ENCODE results near the gene KIAA1671.
"Not testable (repeated sequence)": the region's sequence is repeated elsewhere in the genome, so short reads cannot be mapped to it uniquely, and the experiment has no call there.

The KIAA1671 gene

DNA sequence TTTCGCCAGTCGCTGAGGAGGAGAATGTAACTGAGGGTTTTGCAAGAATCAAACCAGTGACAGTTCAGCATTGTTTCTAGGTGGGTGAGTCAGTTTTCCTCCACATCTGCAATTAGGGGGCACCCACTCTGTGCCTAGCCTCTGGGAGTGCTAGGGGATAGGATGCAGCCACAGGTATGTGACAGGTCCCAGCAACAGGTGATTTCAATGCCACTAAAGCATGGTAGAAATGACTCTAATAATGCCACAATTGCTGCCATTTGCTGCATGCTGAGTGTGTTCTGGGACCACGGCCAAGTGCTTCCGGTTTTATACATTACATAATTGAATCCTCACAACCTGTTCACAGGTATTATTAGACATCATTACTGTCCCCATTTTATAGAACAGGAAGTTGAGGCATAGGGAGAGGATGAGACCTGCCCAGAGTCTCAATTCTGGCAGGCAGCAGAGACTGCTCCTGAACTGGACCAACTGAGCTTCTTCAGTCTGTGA, 267.5 kb downstream of the KIAA1671 start:
- Mint-ChIP-seq H3K4me1 (ENCODE audit: low read depth) (no peaks in the 10 kb centered on the region), H3K36me3 (ENCODE audit: low read depth) (no peaks in the 10 kb centered on the region), H3K4me3 (no peak overlapping the region), H3K27me3 (ENCODE audit: low read depth) (peaks cover 7% of the 10 kb centered on the region), H3K27ac (no peak overlapping the region), H3K9me3 (no peaks in the 10 kb centered on the region)
- no peak for DNase-seq (ENCODE audit: low spot score)

DNA sequence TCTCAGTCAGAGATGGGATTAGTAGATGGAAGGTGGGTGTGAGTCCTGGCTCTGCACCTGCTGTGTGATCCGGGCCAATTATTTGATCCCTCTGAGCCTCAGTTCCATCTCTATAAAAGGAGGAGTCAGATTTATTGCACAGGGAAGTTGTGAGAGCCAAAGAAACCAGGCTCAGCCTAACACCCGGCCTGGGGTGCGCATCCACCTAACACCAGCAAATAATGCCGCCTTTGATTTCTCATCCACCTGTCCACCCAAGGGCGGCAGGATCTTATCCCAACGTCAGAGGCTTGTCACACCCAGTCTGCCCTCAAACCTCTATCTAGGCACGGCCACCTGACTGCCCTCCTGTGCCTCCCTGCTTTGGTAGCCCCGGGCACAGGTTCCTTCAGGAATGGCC, 269.3 kb downstream of the KIAA1671 start:
- no peak for DNase-seq (ENCODE audit: low spot score)
- H3K9me3 Mint-ChIP-seq, result no peaks in the 10 kb centered on the region
- H3K4me3 Mint-ChIP-seq, result no peak overlapping the region
- no peaks in the 10 kb centered on the region for H3K4me1 Mint-ChIP-seq (ENCODE audit: low read depth)
- peaks cover 4% of the 10 kb centered on the region for H3K27me3 Mint-ChIP-seq (ENCODE audit: low read depth)
- H3K27ac Mint-ChIP-seq, result no peak overlapping the region
- H3K36me3 Mint-ChIP-seq (ENCODE audit: low read depth), result no peaks in the 10 kb centered on the region

DNA sequence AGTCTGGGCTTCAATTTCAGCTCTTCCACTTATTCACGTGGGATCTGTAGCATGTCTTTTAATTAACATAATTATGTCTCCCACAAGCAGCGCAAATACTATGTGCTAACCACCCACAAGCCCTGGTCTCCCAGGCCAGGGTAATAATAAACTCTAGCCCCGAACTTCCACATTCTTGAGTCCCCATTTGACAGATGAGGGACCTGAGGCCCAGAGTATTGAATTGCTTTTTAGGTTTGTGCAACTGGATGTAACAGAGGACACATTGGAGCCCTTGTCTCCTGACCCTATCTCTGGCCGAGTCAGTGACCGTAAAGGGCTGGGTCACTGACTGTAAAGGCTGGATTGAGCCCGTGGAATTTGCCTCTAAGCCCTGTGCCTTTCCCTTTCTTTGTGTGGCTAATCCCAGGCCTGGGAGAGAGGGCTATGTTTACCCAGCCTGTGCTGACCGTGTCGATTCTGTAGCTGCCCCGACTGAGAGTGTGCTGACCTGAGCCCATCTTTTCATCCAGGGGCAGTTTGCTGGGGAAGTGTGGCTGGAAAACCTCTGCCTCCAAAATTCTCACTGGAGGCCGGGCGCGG, 270.8 kb downstream of the KIAA1671 start:
- Mint-ChIP-seq H3K4me1 (ENCODE audit: low read depth) (no peaks in the 10 kb centered on the region), H3K27me3 (ENCODE audit: low read depth) (peaks cover 4% of the 10 kb centered on the region), H3K4me3 (no peak overlapping the region), H3K27ac (no peak overlapping the region), H3K9me3 (no peaks in the 10 kb centered on the region), H3K36me3 (ENCODE audit: low read depth) (no peaks in the 10 kb centered on the region)
- DNase-seq (ENCODE audit: low spot score), result no peak

DNA sequence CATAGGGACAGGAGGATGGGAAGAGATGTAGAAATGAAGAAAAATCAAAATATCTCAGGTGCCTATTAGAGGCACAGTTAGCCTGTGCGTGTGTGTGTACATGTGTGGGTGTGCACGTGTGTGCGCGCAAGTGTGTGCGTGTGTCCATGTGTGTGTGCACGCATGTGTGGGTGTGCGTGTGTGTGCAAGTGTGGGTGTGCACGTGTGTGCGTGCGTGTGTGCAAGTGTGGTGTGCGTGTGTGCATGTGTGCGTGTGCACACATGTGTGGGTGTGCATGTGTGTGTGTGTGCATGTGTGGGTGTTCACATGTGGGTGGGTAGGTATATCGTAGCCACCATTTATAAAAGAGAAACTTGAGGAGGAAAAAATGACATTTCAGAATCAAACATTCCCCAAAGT, 276.3 kb downstream of the KIAA1671 start:
- Mint-ChIP-seq H3K27ac (no peak overlapping the region), H3K27me3 (ENCODE audit: low read depth) (peaks cover 2% of the 10 kb centered on the region), H3K9me3 (no peaks in the 10 kb centered on the region), H3K4me3 (no peak overlapping the region), H3K4me1 (ENCODE audit: low read depth) (no peaks in the 10 kb centered on the region), H3K36me3 (ENCODE audit: low read depth) (no peaks in the 10 kb centered on the region)
- DNase-seq (ENCODE audit: low spot score), result no peak

DNA sequence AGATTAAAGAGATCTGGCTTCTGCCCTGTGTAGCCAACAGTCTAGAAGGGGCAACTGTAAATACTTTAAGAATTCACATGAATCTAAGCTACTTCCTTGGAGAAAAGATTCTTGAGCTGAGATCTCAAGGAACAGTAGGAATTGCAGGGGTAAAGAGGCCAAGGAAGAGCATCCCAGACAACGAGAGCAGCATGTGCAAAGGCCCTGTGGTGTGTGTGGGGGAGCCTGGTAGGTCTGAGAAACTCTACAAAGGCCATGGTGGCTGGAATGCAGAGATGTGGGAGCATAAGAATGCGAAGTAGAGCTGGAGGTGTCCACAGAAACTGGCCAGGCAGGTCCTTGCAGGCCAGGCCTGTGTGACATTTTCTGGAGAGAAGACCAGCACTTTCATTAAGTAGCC, 278.2 kb downstream of the KIAA1671 start:
- not testable (repeated sequence) for H3K36me3 Mint-ChIP-seq (ENCODE audit: low read depth); H3K4me3 Mint-ChIP-seq; H3K4me1 Mint-ChIP-seq (ENCODE audit: low read depth); DNase-seq (ENCODE audit: low spot score); H3K27ac Mint-ChIP-seq; H3K27me3 Mint-ChIP-seq (ENCODE audit: low read depth); H3K9me3 Mint-ChIP-seq

DNA sequence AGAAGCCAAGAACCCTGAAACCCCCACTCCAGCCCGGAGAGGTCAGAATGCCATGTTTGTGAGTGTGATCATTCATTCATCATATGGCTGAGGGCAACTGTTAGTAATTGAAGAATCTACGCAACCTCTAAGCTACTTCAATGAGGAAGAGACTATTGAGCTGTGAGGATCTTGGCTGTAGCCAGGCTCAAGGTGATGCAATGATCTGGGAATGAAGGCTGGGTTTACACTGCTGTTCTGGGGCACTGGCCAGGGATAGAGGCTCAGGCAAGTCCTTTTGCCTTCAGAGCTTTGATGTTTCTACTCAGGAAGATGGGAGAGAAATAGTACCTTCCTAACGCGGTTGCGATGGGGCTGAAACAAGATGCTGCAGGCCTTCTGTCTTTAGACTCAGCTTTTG, 279.8 kb downstream of the KIAA1671 start:
- H3K36me3 Mint-ChIP-seq (ENCODE audit: low read depth), result no peaks in the 10 kb centered on the region
- peaks cover 7% of the 10 kb centered on the region for H3K27me3 Mint-ChIP-seq (ENCODE audit: low read depth)
- no peak for DNase-seq (ENCODE audit: low spot score)
- H3K4me3 Mint-ChIP-seq, result no peak overlapping the region
- H3K27ac Mint-ChIP-seq, result no peak overlapping the region
- H3K9me3 Mint-ChIP-seq, result no peaks in the 10 kb centered on the region
- H3K4me1 Mint-ChIP-seq (ENCODE audit: low read depth), result peaks cover 3% of the 10 kb centered on the region

DNA sequence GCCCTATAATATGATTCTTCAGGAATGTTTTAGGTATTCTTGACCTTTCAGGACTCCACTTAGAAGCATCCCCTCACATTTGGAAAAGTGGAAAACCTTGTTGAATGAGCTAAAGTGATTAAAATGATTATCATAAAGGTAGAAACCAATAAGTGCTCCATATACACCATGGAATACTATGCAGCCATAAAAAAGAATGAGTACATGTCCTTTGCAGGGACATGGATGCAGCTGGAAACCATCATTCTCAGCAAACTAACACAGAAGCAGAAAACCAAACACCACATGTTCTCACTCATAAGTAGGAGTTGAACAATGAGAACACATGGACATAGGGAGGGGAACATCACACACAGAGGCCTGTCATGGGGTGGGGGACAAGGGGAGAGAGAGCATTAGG, 281.2 kb downstream of the KIAA1671 start:
- H3K9me3 Mint-ChIP-seq; H3K4me1 Mint-ChIP-seq (ENCODE audit: low read depth): not testable (repeated sequence)
- peaks cover 12% of the 10 kb centered on the region for H3K27me3 Mint-ChIP-seq (ENCODE audit: low read depth)

DNA sequence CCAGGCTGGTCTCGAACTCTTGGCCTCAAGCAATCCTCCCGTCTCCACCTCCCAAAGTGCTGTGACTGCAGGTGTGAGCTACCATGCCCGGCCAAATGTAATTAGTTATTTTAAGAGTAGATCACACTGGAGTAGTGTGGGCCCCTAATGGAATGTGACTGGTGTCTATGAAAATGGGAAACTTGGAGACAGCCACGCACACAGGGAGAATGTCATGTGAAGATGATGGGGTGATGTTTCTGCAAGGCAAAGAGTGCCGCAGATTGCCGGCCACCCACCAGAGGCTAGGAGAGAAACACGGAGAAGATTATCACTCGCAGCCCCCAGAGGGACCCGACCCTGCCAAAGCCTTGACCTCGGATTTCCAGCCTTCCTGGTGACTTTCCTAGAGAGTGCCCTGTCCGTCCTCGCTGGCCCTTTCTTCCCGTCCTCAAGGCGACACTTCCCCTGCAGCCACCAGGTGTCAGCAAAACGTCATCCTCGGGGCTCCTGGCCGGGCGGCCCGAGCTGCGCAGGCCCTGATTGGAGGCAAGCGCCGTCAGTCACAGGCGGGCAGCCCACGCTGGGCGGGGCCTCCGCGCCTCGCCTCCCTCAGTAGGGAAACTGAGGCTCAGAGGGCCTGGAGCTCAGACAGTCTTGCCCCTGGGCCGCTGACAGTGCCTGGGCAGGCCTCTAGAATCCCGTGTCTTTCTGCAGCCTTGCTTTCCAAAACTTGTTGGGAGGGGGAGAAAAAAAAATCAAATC, 283.2 kb downstream of the KIAA1671 start:
- Mint-ChIP-seq H3K4me3 (peak overlapping the region; percentile 45), H3K36me3 (ENCODE audit: low read depth) (no peaks in the 10 kb centered on the region), H3K9me3 (no peaks in the 10 kb centered on the region), H3K27me3 (ENCODE audit: low read depth) (peaks cover 16% of the 10 kb centered on the region), H3K4me1 (ENCODE audit: low read depth) (peaks cover 3% of the 10 kb centered on the region), H3K27ac (no peak overlapping the region)
- peak; percentile 69 for DNase-seq (ENCODE audit: low spot score)

More for the DNA sequence above, 281.2 kb downstream of the KIAA1671 start:
- not testable (repeated sequence) for H3K4me3 Mint-ChIP-seq; H3K36me3 Mint-ChIP-seq (ENCODE audit: low read depth); H3K27ac Mint-ChIP-seq; DNase-seq (ENCODE audit: low spot score)

DNA sequence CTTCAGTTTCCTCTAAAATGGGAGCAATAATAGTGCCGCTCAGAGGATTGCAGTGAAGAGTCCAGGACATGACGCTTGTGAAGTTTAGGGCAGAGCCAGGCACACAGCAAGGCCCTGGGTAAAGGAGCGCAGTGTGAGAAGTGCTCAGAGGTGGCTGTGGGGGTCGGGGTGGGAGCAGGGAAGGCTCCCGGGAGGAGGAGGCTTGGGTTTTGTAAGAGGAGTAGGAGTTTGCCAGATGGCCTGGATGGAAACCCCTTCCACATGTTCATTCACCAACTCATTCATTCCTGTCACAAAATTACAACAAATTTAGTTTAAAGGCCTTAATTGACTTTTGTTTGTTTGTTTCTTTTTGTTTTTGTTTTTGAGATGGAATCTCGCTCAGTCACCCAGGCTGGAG, 283.9 kb downstream of the KIAA1671 start:
- Mint-ChIP-seq H3K27ac (no peak overlapping the region), H3K36me3 (ENCODE audit: low read depth) (no peaks in the 10 kb centered on the region), H3K4me3 (no peak overlapping the region), H3K4me1 (ENCODE audit: low read depth) (peaks cover 3% of the 10 kb centered on the region), H3K9me3 (no peaks in the 10 kb centered on the region), H3K27me3 (ENCODE audit: low read depth) (peaks cover 18% of the 10 kb centered on the region)
- DNase-seq (ENCODE audit: low spot score), result no peak

DNA sequence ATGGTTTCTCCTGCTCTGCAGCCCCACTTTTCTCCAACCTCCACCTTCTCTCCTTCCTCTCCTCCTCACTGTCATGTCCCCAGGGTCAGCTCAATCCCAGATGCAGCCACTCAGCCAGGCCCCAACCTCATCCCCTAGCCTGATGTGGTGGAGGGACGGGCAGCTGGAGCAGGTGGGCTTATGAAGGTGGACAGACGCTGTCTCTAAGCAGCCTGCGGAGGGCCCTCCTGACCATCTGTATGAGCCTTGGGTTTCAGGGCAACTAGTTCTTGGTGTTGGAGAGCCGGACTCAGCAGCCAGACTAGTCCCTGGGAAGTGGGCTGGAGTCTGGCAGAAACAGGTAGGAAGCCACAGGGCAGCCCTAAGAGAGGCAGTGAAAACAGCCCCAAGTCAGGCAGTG, 285.0 kb downstream of the KIAA1671 start:
- Mint-ChIP-seq H3K4me1 (ENCODE audit: low read depth) (peaks cover 3% of the 10 kb centered on the region), H3K27ac (no peak overlapping the region), H3K27me3 (ENCODE audit: low read depth) (peaks cover 18% of the 10 kb centered on the region), H3K4me3 (no peak overlapping the region), H3K9me3 (no peaks in the 10 kb centered on the region), H3K36me3 (ENCODE audit: low read depth) (no peaks in the 10 kb centered on the region)
- DNase-seq (ENCODE audit: low spot score), result no peak

DNA sequence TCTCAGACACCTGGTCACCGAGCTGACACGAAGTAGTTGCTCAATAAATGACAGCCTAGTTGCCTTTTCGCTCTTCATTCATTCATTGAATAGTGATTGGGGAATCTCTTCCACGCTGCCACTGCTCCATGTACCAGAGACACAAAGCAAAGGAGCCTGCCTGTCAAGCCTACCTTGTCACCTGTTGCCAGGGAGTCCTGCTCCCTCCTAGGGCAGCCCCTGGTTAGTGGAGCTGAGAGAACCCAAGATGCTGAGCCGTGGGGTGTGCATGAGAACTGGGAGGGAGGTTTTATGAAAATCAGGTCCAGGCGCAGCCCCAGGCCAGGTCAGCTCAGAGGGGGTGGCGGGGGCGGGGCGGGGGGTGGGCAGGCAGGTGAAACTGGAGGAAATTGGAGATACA, 285.5 kb downstream of the KIAA1671 start:
- H3K4me3 Mint-ChIP-seq; H3K9me3 Mint-ChIP-seq; H3K27ac Mint-ChIP-seq; H3K36me3 Mint-ChIP-seq (ENCODE audit: low read depth); DNase-seq (ENCODE audit: low spot score); H3K4me1 Mint-ChIP-seq (ENCODE audit: low read depth): not testable (repeated sequence)
- H3K27me3 Mint-ChIP-seq (ENCODE audit: low read depth), result peaks cover 18% of the 10 kb centered on the region

All from T-helper 2 cell treated with Interferon-gamma antibody and Interleukin-4, amounts not matched to agents 5 μg/mL and 100 μg/mL, for 36 hours (primary cell).